ENCODE data around the gene SNTG2. TPM values are rescaled to one million over a fixed set of nuclear protein-coding genes. Genes with fewer than 3 reads are reported as not detected.

The SNTG2 gene
- total and polyA plus RNA-seq, 2 of the 13 experiments (the other 11 are each of a cell fraction or from before 2014, with no cell fraction given), result not detected

GRCh38 chr2:1318366-1319009 is 367.8 kb downstream of the SNTG2 start (continued):
- no peak for TF ChIP-seq CERS6 (CRISPR knock-in tag; IDR thresholded peaks at IDR 0.05)

- no peak overlapping the region for H3K9ac ChIP-seq (ENCODE audit: insufficient read depth, low read depth, low read length)
- H3K4me3 ChIP-seq (replicated peaks in 1 of 3; ENCODE audit: insufficient read depth in 1 of 3, low read depth in 2 of 3, low read length in 3 of 3), result no peak overlapping the region
- peaks cover 0 to 9% of the 10 kb centered on the region in 2 experiments; a peak in 3 of 5 replicates for H3K27me3 ChIP-seq (ENCODE audit: control insufficient read depth in 1 of 2, insufficient read depth in 2 of 2, low read length in 2 of 2)
- 13% methylated on average over 7 of the region's 7 CpGs for WGBS (ENCODE audit: low lambda C conversion rate)
- DNase-seq (ENCODE audit: low spot score) (no peak), ATAC-seq (no peak; the same call in 2 of the 3 replicates), FAIRE-seq (no peak)
- no TSS peak for BruUV-seq (replicated peaks)
- in situ Hi-C loops (cut with HindIII; ENCODE audit: extremely low pct_ligation_motif_present, low pct_unique_long_range_greater_than_20kb), result no loop called here
- H3K4me2 ChIP-seq (ENCODE audit: low read depth, low read length), result no peak overlapping the region
- no peak overlapping the region for H3K27ac ChIP-seq (ENCODE audit: extremely low read length, insufficient read depth, low read length)
- intact Hi-C loops (cut with micrococcal nuclease; ENCODE audit: unreplicated experiment), result no loop called here
- H3K79me2 ChIP-seq (ENCODE audit: insufficient read depth, low read length), result no peaks in the 10 kb centered on the region
- POLR2A ChIA-PET, result no interaction called here
- no peaks in the 10 kb centered on the region for H3K36me3 ChIP-seq (replicated peaks in 1 of 2; ENCODE audit: control insufficient read depth in 1 of 2, insufficient read depth in 2 of 2, low read length in 2 of 2)
- no peaks in the 10 kb centered on the region for H3K4me1 ChIP-seq (ENCODE audit: insufficient read depth, low read length)
- CTCF ChIA-PET (ENCODE audit: low intra/inter-chr PET ratio, low total read pairs), result no interaction called here
- H3K9me3 ChIP-seq (ENCODE audit: low read length), result no peaks in the 10 kb centered on the region
- no peaks in the 10 kb centered on the region for H4K20me1 ChIP-seq (ENCODE audit: insufficient read depth, low read length)
- no peak overlapping the region for H2AFZ ChIP-seq (ENCODE audit: low read length)
- TF ChIP-seq ZNF609 (CRISPR knock-in tag; IDR thresholded peaks at IDR 0.05; ENCODE audit: borderline replicate concordance), result no peak
- TF ChIP-seq KDM2A (CRISPR knock-in tag; IDR thresholded peaks at IDR 0.05; ENCODE audit: borderline replicate concordance, low read depth), result no peak
- no peak for TF ChIP-seq ZNF614 (CRISPR knock-in tag; IDR thresholded peaks at IDR 0.05; ENCODE audit: borderline replicate concordance)
- no peak for TF ChIP-seq IKZF4 (CRISPR knock-in tag; IDR thresholded peaks at IDR 0.05; ENCODE audit: borderline replicate concordance, low read depth, not compliant biosample characterization)
- no peak for TF ChIP-seq CSRNP2 (CRISPR knock-in tag; conservative IDR thresholded peaks at IDR 0.05; ENCODE audit: low read depth)
- no peak for TF ChIP-seq HDAC1 (CRISPR knock-in tag; IDR thresholded peaks at IDR 0.05)
These were observed 368.7 kb downstream of the SNTG2 start for GRCh38 chr2:1319393-1319792.
